GM18502 (cell line): ENCODE data around the gene APMAP.

Experiments
- ATAC-seq: cut with Tn5 transposase; IDR thresholded peaks from one replicate; pipeline ENCODE4 v1.9.1; 2021; ENCODE audit warnings: mild to moderate bottlenecking; ENCODE audit not compliant: unreplicated experiment, poor library complexity

Gene APMAP

DNA sequence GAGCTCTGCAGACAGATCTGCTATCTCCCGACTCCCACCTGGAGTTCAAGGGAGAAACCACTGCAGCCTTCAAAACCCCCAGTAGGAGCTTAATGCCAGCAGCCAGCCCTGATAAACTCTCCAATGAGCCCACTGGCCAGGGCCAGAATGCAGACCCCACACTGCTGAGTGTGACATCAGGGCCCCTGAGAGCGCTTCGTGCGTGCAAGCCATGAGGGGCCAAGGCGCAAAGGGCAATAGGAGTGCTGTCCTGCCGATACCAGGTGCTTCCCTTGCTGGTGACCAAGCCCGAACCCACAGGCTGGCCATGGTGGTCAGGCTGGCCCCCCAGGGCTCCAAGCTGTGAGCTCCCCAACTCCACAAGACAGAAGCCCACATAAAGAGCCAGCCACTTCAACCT, 76.7 kb downstream of the APMAP start:
- ATAC-seq: no peak

DNA sequence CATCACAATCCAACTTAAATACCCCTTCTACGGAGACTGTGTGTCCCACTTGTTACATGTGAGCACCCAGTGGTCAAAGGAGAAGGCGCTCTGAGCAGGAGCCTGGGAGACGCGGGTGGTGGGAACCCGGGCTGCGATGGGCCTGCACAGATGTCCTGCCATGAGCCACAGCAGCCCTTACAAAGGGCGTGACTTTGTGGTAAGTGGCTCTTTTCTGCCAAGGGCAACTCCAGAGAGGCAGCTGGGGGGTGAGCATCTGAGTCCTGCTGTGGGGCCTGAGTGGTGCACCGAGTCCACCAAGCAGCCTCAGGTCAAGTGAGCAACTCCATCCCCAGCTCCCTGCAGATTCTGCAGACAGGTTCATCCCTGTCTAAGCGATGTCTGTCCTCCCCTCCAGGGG, 77.1 kb downstream of the APMAP start:
- no peak for ATAC-seq

DNA sequence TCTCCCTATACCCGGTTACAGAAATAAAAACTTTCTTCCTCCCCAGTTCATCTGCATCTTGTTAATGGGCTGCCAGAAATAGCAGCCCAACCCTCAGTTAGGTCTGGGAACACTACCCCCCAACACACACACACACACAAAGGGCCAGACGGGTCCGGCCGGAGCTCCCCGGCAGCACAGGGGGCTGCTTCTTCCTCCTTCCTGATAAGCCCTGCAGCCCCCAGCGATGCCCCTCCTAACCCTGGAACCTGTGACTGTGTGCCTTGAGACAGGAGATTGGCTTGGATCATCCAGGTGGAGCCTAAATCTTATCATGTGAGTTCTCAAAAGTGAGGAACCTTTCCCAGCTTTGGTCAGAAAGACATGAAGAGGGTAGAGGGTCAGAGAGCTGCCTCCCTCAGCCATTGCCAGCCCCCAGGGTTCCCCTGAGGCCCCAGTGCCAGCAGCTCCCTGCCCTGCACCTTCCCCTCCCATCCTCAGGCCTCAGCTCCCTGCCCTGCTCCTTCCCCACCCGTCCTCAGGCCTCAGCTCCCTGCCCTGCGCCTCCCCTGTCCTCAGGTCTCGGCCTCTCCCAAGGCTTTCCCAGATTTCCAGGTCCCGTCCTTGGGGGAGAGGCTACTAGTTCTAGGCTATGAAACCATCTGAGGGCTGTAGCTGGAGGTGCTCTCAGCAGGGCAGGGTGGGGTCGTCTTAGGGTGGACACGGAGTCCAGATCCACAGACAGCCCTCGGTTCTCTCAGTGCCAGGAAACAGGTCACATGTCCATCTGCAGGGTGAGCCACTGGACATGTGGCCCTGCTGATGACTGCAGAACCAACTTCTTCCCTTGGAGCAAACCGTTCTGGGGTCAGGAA, 77.9 kb downstream of the APMAP start:
- ATAC-seq: no peak

DNA sequence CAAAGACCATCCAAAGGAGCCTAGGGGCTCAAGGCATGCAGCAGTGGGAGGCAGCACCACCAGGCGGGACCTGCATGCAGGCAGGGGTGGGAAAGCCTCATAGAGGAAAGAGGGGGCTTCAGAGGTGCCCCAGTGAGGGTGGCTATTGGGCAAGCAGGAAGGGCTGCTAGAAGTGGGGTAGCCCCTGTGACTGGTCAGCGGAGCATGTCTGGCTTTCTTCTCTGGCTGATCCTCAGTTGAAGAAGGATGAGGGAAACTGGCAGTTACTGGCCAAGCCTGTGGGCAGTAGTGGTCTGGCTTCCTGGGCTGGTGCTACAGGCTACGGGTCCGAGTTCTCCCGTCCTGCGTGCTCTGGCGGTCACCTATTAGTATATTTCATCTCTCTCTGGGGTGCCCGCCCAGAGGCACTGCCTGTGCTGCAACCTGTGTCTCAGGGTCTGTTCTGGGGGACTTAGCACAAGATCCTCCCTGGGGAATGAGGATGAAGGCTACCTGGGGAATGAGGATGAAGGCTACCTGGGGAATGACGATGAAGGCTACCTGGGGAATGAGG, 79.4 kb downstream of the APMAP start:
- ATAC-seq: no peak
